Measurements from ENCODE around the gene CSNK2A2. TPM values are rescaled to one million over a fixed set of nuclear protein-coding genes. Genes with fewer than 3 reads are reported as not detected.

Gene CSNK2A2
- total and polyA plus RNA-seq, 10 of the 15 experiments (the other 5 are each of a cell fraction or from before 2014, with no cell fraction given): 17.4 to 79.1 (median 29.4) TPM

DNA sequence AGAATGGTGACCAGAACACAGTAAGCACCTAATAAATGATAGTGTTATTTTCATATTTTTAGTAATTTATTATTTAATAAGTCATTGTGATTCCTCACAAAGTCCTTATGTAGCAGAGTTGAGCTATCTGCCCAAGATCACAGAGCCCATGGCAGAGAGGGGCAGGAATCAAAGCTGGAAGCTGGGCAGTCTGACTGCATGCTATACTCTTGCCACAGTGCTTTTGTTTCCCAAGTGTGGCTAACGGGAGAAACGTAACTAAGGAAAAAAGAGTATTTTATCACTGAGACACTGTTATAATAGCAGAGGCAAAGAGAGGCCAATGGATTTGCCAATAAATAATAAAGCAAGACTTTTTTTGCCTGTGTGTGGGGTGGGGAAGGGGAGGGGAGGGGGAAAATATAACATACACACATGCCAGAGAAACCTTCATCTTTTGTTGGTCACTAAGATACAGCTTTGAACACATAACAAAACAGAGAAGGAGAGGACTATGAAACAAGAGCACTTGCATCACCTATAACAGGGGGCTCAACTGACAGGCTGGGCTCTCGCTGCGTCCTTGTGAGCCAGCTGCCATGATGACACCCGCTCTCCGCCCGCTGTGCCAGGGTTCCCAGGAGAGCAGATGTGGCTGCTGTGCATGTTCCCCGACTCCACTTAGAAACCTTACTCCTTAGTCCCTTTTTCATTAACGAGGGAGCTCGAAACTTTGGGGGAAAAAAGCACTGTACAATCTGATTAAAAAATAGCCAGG lies 10.1 kb downstream of the CSNK2A2 start:
- in situ Hi-C loops (cut with MboI) (no loop called here), intact Hi-C loops (cut with micrococcal nuclease; ENCODE audit: unreplicated experiment) (no loop called here)
- TF ChIP-seq CEBPB (IDR thresholded peaks at IDR 0.05; ENCODE audit: borderline replicate concordance in 1 of 2, low read depth in 2 of 2, low read length in 2 of 2) (no peak), NFYB (IDR thresholded peaks at IDR 0.05; ENCODE audit: insufficient read depth, low read depth, low read length) (no peak), RBBP5 (conservative IDR thresholded peaks at IDR 0.05) (no peak), POU2F2 (IDR thresholded peaks at IDR 0.05; ENCODE audit: borderline replicate concordance, low read depth, low read length) (no peak)
- ATAC-seq: no peak
- POLR2A ChIA-PET: no interaction called here
- H3K9ac ChIP-seq (ENCODE audit: control insufficient read depth, insufficient read depth, low read length): no peak overlapping the region
- BruUV-seq (replicated peaks): no TSS peak
- RAD21 ChIA-PET (ENCODE audit: unreplicated experiment): no interaction called here
- peaks cover 10 to 40% of the 10 kb centered on the region in 2 experiments for H3K36me3 ChIP-seq (ENCODE audit: control insufficient read depth in 2 of 2, insufficient read depth in 2 of 2, low read length in 1 of 2)
- WGBS (ENCODE audit: insufficient coverage, insufficient replicate concordance, low lambda C conversion rate, missing lambda C conversion rate): 97% methylated on average over 10 of the region's 10 CpGs
- H3K27me3 ChIP-seq (replicated peaks in 1 of 2; ENCODE audit: control insufficient read depth in 2 of 2, insufficient read depth in 2 of 2, low read length in 1 of 2): no peaks in the 10 kb centered on the region
- CTCF ChIA-PET: interaction anchor here (1.3 kb wide), 1 partner anchor 11 kb away, joined by 4 read pairs; no protein-coding TSS in a partner anchor
- no peak overlapping the region for H2AFZ ChIP-seq (ENCODE audit: control insufficient read depth, low read depth, low read length)
- peaks cover 3% of the 10 kb centered on the region for H3K79me2 ChIP-seq (ENCODE audit: control insufficient read depth, insufficient read depth, low read length)
- FAIRE-seq: no peak
- DNase-seq (ENCODE audit: low read depth, low spot score): no peak
- H4K20me1 ChIP-seq (ENCODE audit: control insufficient read depth, insufficient read depth): no peaks in the 10 kb centered on the region
- SMC1A ChIA-PET (ENCODE audit: uncharacterized antibody, unreplicated experiment): interaction anchor here (0.6 to 1.8 kb wide), 7 partner anchors 11 to 1590 kb away, joined by 3 to 6 read pairs (median 3); no protein-coding TSS in a partner anchor
- no peak overlapping the region for H3K4me2 ChIP-seq (ENCODE audit: control insufficient read depth, insufficient read depth)
- no peaks in the 10 kb centered on the region for H3K4me1 ChIP-seq (ENCODE audit: control insufficient read depth, insufficient read depth, low read length)
- H3K27ac ChIP-seq (ENCODE audit: control insufficient read depth, insufficient read depth): no peak overlapping the region
- no peaks in the 10 kb centered on the region for H3K9me3 ChIP-seq (replicated peaks; ENCODE audit: control insufficient read depth, insufficient read depth, low read length)
- no peak overlapping the region for H3K4me3 ChIP-seq

- Histone ChIP-seq H4K20me1 (ENCODE audit: control insufficient read depth, insufficient read depth) (no peaks in the 10 kb centered on the region), H3K79me2 (ENCODE audit: control insufficient read depth, insufficient read depth, low read length) (peaks cover 3% of the 10 kb centered on the region), H3K4me3 (no peak overlapping the region), H3K4me1 (ENCODE audit: control insufficient read depth, insufficient read depth, low read length) (no peaks in the 10 kb centered on the region), H2AFZ (ENCODE audit: control insufficient read depth, low read depth, low read length) (no peak overlapping the region), H3K27me3 (replicated peaks in 1 of 2; ENCODE audit: control insufficient read depth in 2 of 2, insufficient read depth in 2 of 2, low read length in 1 of 2) (no peaks in the 10 kb centered on the region), H3K9me3 (replicated peaks; ENCODE audit: control insufficient read depth, insufficient read depth, low read length) (no peaks in the 10 kb centered on the region), H3K27ac (ENCODE audit: control insufficient read depth, insufficient read depth) (no peak overlapping the region), H3K4me2 (ENCODE audit: control insufficient read depth, insufficient read depth) (no peak overlapping the region), H3K36me3 (ENCODE audit: control insufficient read depth in 2 of 2, insufficient read depth in 2 of 2, low read length in 1 of 2) (peaks cover 10 to 40% of the 10 kb centered on the region in 2 experiments), H3K9ac (ENCODE audit: control insufficient read depth, insufficient read depth, low read length) (no peak overlapping the region)
- DNase-seq (ENCODE audit: low read depth, low spot score): no peak
- TF ChIP-seq YY1 (IDR thresholded peaks at IDR 0.05; ENCODE audit: low read depth, low read length): no peak
- TF ChIP-seq, protein P1, sequence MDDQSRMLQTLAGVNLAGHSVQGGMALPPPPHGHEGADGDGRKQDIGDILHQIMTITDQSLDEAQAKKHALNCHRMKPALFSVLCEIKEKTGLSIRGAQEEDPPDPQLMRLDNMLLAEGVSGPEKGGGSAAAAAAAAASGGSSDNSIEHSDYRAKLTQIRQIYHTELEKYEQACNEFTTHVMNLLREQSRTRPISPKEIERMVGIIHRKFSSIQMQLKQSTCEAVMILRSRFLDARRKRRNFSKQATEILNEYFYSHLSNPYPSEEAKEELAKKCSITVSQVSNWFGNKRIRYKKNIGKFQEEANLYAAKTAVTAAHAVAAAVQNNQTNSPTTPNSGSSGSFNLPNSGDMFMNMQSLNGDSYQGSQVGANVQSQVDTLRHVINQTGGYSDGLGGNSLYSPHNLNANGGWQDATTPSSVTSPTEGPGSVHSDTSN (IDR thresholded peaks at IDR 0.05; ENCODE audit: insufficient replicate concordance, low read depth, low read length): no peak
- TF ChIP-seq IKZF1 (conservative IDR thresholded peaks at IDR 0.05): no peak
- no peak for TF ChIP-seq SMAD1 (IDR thresholded peaks at IDR 0.05; ENCODE audit: low read depth, partially characterized antibody)
- no peak for TF ChIP-seq PRDM15 (CRISPR knock-in tag; IDR thresholded peaks at IDR 0.05)
- no peak for TF ChIP-seq KDM1A (IDR thresholded peaks at IDR 0.05; ENCODE audit: borderline replicate concordance)
- no peak for ATAC-seq
- no peak for FAIRE-seq
- ChIA-PET SMC1A (ENCODE audit: uncharacterized antibody, unreplicated experiment) (interaction anchor here (0.7 to 1.8 kb wide), 7 partner anchors 10 to 114 kb away, joined by 3 to 4 read pairs (median 3); a partner anchor contains a TSS), RAD21 (ENCODE audit: unreplicated experiment) (no interaction called here), CTCF (interaction anchor here (0.9 to 1.3 kb wide), 2 partner anchors 12 kb away, joined by 3 to 4 read pairs; no protein-coding TSS in a partner anchor), POLR2A (no interaction called here)
- in situ Hi-C loops (cut with MboI) (no loop called here), intact Hi-C loops (cut with micrococcal nuclease; ENCODE audit: unreplicated experiment) (no loop called here)
- BruUV-seq (replicated peaks): no TSS peak
Observed at GRCh38 chr16:58187092-58187491, 10.8 kb downstream of the CSNK2A2 start.

Data from GM12878 (cell line).